ENCODE measurements around the gene CLINT1. TPM values are rescaled to one million over a fixed set of nuclear protein-coding genes. Genes with fewer than 3 reads are reported as not detected.
A peak's percentile ranks its signal among the peaks of the same experiment; 100 is the strongest.

CLINT1 gene
- total RNA-seq, 1 donor from 2014 or later, result 72.9 TPM

DNA sequence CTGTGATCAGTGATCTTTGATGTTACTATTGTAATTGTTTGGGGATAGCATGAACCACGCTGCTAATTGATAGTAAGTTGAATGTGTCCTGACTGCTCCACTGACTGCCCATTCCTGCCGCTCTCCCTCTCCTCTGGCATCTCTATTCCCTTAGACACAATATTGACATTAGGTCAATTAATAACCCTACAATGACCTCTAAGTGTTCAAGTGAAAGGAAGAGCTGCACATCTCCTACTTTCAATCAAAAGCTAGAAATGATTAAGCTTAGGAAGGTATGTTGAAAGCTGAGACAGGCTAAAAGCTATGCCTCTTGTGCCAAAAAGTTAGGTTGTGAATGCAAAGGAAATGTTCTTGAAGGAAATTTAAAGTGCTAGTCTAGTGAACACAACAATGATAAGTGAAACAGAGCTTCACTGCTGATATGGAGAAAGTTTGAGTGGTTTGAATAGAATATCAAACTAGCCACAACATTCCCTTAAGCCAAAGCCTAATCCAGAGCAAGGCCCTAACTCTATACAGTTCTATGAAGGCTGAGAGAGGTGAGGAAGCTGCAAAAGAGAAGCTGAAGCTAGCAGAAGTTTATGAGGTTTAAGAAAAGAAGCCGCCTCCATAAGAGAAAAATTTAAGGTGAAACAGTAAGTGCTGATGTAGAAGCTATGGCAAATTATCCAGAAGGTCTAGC, 12.9 kb downstream of the CLINT1 start:
- TF ChIP-seq, protein P1, sequence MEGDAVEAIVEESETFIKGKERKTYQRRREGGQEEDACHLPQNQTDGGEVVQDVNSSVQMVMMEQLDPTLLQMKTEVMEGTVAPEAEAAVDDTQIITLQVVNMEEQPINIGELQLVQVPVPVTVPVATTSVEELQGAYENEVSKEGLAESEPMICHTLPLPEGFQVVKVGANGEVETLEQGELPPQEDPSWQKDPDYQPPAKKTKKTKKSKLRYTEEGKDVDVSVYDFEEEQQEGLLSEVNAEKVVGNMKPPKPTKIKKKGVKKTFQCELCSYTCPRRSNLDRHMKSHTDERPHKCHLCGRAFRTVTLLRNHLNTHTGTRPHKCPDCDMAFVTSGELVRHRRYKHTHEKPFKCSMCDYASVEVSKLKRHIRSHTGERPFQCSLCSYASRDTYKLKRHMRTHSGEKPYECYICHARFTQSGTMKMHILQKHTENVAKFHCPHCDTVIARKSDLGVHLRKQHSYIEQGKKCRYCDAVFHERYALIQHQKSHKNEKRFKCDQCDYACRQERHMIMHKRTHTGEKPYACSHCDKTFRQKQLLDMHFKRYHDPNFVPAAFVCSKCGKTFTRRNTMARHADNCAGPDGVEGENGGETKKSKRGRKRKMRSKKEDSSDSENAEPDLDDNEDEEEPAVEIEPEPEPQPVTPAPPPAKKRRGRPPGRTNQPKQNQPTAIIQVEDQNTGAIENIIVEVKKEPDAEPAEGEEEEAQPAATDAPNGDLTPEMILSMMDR (IDR thresholded peaks at IDR 0.05; ENCODE audit: unreplicated experiment), result no peak
- H3K27me3 Mint-ChIP-seq (ENCODE audit: unreplicated experiment), result no peaks in the 10 kb centered on the region
- H3K9me3 Mint-ChIP-seq (ENCODE audit: unreplicated experiment), result no peaks in the 10 kb centered on the region
- H3K27ac Mint-ChIP-seq (ENCODE audit: unreplicated experiment), result no peak overlapping the region
- peaks cover 12% of the 10 kb centered on the region for H3K36me3 Mint-ChIP-seq (ENCODE audit: low read depth, unreplicated experiment)
- DNase-seq (ENCODE audit: low spot score), result no peak
- no peaks in the 10 kb centered on the region for H3K4me1 Mint-ChIP-seq (ENCODE audit: unreplicated experiment)
- no peak overlapping the region for H3K4me3 Mint-ChIP-seq (ENCODE audit: unreplicated experiment)

DNA sequence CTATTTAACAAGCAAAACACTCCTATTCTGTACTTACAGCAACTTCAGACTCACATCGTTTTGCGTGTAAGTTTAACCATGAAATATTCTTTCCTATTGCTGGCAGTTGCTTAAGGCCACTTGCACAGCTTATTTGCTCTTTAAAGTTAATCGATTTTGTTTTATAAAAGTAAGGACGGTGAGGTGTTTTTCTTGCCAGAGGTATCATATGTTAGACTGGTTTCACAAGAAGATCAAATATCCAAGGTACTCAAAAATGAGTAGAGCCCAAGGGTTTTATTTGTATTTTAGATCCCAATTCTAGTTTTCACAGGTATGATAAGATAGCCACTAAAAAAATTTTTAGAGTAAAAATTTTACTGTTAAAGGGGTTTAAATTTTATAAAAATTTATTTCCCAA, 16.2 kb downstream of the CLINT1 start:
- H3K36me3 Mint-ChIP-seq (ENCODE audit: low read depth, unreplicated experiment), result peaks cover 12% of the 10 kb centered on the region
- no peak overlapping the region for H3K4me3 Mint-ChIP-seq (ENCODE audit: unreplicated experiment)
- H3K27ac Mint-ChIP-seq (ENCODE audit: unreplicated experiment), result peak overlapping the region; percentile 31
- H3K9me3 Mint-ChIP-seq (ENCODE audit: unreplicated experiment), result no peaks in the 10 kb centered on the region
- H3K27me3 Mint-ChIP-seq (ENCODE audit: unreplicated experiment), result no peaks in the 10 kb centered on the region
- no peaks in the 10 kb centered on the region for H3K4me1 Mint-ChIP-seq (ENCODE audit: unreplicated experiment)
- TF ChIP-seq, protein P1 (IDR thresholded peaks at IDR 0.05; ENCODE audit: unreplicated experiment), result no peak
- no peak for DNase-seq (ENCODE audit: low spot score)

DNA sequence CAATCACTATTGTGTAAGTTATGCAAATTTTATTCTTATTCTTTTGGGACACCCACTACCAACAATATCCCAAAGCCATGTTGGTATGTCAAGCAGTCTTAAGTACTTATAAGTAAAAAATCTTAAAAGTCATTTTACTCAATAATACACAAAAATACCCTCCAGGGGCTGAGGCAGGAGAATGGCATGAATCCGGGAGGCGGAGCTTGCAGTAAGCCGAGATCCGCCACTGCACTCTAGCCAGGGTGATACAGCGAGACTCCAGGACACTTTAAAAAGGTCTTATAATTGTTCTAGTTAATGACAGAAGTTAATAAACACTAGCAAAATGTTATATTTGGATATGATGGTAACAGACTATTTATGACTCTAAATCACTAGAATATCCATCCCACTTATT, 16.8 kb downstream of the CLINT1 start:
- H3K4me1 Mint-ChIP-seq (ENCODE audit: unreplicated experiment), result no peaks in the 10 kb centered on the region
- DNase-seq (ENCODE audit: low spot score), result no peak
- TF ChIP-seq, protein P1 (IDR thresholded peaks at IDR 0.05; ENCODE audit: unreplicated experiment), result no peak
- peaks cover 7% of the 10 kb centered on the region for H3K36me3 Mint-ChIP-seq (ENCODE audit: low read depth, unreplicated experiment)
- no peak overlapping the region for H3K27ac Mint-ChIP-seq (ENCODE audit: unreplicated experiment)
- no peaks in the 10 kb centered on the region for H3K9me3 Mint-ChIP-seq (ENCODE audit: unreplicated experiment)
- H3K27me3 Mint-ChIP-seq (ENCODE audit: unreplicated experiment), result no peaks in the 10 kb centered on the region
- H3K4me3 Mint-ChIP-seq (ENCODE audit: unreplicated experiment), result no peak overlapping the region

DNA sequence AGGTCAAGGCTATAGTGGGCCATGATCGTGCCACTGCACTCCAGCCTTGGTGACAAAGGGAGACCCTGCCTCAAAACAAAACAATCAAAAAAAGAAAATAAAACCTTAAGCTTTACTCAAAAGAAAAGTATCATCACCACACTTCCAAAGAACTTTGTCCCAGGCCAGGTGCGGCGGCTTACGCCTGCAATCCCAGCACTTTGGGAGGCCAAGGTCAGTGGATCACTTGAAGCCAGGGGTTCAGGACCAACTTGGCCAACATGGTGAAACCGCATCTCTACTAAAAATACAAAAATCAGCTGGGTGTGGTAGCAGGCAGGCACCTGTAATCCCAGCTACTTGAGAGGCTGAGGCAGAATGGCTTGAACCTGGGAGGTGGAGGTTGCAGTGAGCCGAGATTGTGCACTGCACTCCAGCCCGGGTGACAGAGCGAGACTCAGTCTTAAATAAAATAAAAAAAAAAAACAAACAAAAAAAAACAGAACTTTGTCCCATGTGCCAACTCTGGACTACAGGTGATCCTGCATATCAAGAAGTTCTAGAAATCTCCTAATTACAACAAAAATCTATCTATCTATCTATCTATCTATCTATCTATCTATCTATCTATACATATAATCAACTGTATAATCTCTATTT, 19.7 kb downstream of the CLINT1 start:
- Mint-ChIP-seq H3K27ac (ENCODE audit: unreplicated experiment) (no peak overlapping the region), H3K27me3 (ENCODE audit: unreplicated experiment) (peaks cover 2% of the 10 kb centered on the region), H3K4me3 (ENCODE audit: unreplicated experiment) (no peak overlapping the region), H3K9me3 (ENCODE audit: unreplicated experiment) (no peaks in the 10 kb centered on the region), H3K4me1 (ENCODE audit: unreplicated experiment) (no peaks in the 10 kb centered on the region), H3K36me3 (ENCODE audit: low read depth, unreplicated experiment) (no peaks in the 10 kb centered on the region)
- no peak for DNase-seq (ENCODE audit: low spot score)
- TF ChIP-seq, protein P1 (IDR thresholded peaks at IDR 0.05; ENCODE audit: unreplicated experiment), result no peak

DNA sequence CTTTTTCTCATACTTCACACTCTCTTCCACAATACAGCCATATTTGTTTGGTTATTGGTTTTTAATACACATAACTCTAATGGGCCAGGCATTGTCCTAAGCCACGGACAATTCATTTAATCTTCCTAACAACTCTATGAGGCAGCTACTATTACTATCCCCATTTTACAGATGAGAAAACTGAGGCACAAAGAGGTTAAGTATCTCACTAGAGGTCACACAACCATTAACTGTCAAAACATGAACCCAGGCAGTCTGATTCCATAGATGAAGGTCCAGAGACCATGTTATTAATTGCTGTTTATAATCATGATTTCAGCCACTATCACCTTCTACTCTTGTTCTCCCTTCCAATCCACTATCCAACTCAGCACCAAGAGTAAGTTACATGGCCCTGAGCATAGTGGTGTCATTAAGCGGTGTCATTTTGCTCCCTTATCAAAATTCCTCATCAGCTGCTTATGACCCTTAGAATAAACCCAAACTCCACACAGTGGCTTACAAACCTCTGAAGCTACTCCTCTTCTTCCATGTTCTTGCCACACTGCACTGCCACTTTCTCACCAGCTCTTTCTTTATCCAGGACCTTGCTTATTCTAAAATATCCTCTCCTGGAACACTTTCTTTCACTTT, 22.7 kb downstream of the CLINT1 start:
- DNase-seq (ENCODE audit: low spot score), result no peak
- Mint-ChIP-seq H3K4me1 (ENCODE audit: unreplicated experiment) (no peaks in the 10 kb centered on the region), H3K9me3 (ENCODE audit: unreplicated experiment) (no peaks in the 10 kb centered on the region), H3K36me3 (ENCODE audit: low read depth, unreplicated experiment) (no peaks in the 10 kb centered on the region), H3K27ac (ENCODE audit: unreplicated experiment) (no peak overlapping the region), H3K4me3 (ENCODE audit: unreplicated experiment) (no peak overlapping the region), H3K27me3 (ENCODE audit: unreplicated experiment) (peaks cover 2% of the 10 kb centered on the region)
- TF ChIP-seq, protein P1 (IDR thresholded peaks at IDR 0.05; ENCODE audit: unreplicated experiment), result no peak
